H9 (cell line): ENCODE data around the gene SLFN5. TPM values are rescaled to one million over a fixed set of nuclear protein-coding genes. Genes with fewer than 3 reads are reported as not detected.

Source experiments
- DNase-seq: peaks from one replicate; pipeline ENCODE4 v3.0.0-alpha.2; 2017
- H2AFZ ChIP-seq: one replicate; pipeline ENCODE4 v1.6.1; 2013; ENCODE audit warnings: mild to moderate bottlenecking, low read length, control low read depth, moderate library complexity
- H2AK5ac ChIP-seq: 2 replicates; pipeline ENCODE4 v1.6.1; 2013; ENCODE audit warnings: low read length, control low read depth, mixed read lengths; ENCODE audit not compliant: insufficient read length
- H2BK120ac ChIP-seq: one replicate; pipeline ENCODE4 v1.6.1; 2013; ENCODE audit warnings: low read depth, mild to moderate bottlenecking, low read length, control low read depth, inconsistent platforms; ENCODE audit not compliant: poor library complexity, severe bottlenecking
- H2BK12ac ChIP-seq: 2 replicates; pipeline ENCODE4 v1.6.1; 2013; ENCODE audit warnings: low read length, control low read depth, mixed read lengths, low read depth; ENCODE audit not compliant: insufficient read length
- H2BK15ac ChIP-seq: 2 replicates; pipeline ENCODE4 v1.6.1; 2013; ENCODE audit warnings: low read depth, low read length, control low read depth
- H2BK20ac ChIP-seq: one replicate; pipeline ENCODE4 v1.6.1; 2013; ENCODE audit warnings: low read depth, mild to moderate bottlenecking, low read length, control low read depth, inconsistent platforms; ENCODE audit not compliant: poor library complexity, severe bottlenecking
- H2BK5ac ChIP-seq: 2 replicates; pipeline ENCODE4 v1.6.1; 2013; ENCODE audit warnings: low read length, control low read depth, mixed read lengths; ENCODE audit not compliant: insufficient read length
- H3K14ac ChIP-seq: 2 replicates; pipeline ENCODE4 v1.6.1; 2013; ENCODE audit warnings: low read length, control low read depth; ENCODE audit not compliant: insufficient read depth
- H3K18ac ChIP-seq: 2 replicates; pipeline ENCODE4 v1.6.1; 2013; ENCODE audit warnings: low read depth, mild to moderate bottlenecking, mixed read lengths, low read length, control low read depth; ENCODE audit not compliant: insufficient read length
- H3K23ac ChIP-seq: 2 replicates; pipeline ENCODE4 v1.6.1; 2013; ENCODE audit warnings: low read length, control low read depth, mixed read lengths, low read depth; ENCODE audit not compliant: insufficient read length
- H3K23me2 ChIP-seq: 2 replicates; pipeline ENCODE4 v1.6.1; 2013; ENCODE audit warnings: low read depth, mild to moderate bottlenecking, mixed read lengths, low read length, control low read depth; ENCODE audit not compliant: insufficient read length, poor library complexity, severe bottlenecking
- H3K27ac ChIP-seq: 2 replicates; pipeline ENCODE4 v1.5.1; 2013; ENCODE audit warnings: low read length, control low read depth, mixed read lengths, low read depth; ENCODE audit not compliant: insufficient read length
- H3K27me3 ChIP-seq: 2 replicates; pipeline ENCODE4 v1.6.1; 2013; ENCODE audit warnings: low read length, control low read depth, inconsistent platforms; ENCODE audit not compliant: insufficient read depth
- H3K4ac ChIP-seq: 2 replicates; pipeline ENCODE4 v1.6.1; 2013; ENCODE audit warnings: low read depth, mild to moderate bottlenecking, control low read depth, inconsistent platforms, low read length, moderate library complexity
- H3K4me1 ChIP-seq: 2 replicates; pipeline ENCODE4 v1.6.1; 2013; ENCODE audit warnings: low read length, control low read depth, inconsistent platforms; ENCODE audit not compliant: insufficient read depth
- H3K4me2 ChIP-seq: 2 replicates; pipeline ENCODE4 v1.6.1; 2013; ENCODE audit warnings: low read length, control low read depth, mixed read lengths; ENCODE audit not compliant: insufficient read length, insufficient read depth
- H3K56ac ChIP-seq: 2 replicates; pipeline ENCODE4 v1.6.1; 2013; ENCODE audit warnings: low read depth, mild to moderate bottlenecking, mixed read lengths, low read length, control low read depth; ENCODE audit not compliant: insufficient read length
- H3K79me1 ChIP-seq: 2 replicates; pipeline ENCODE4 v1.6.1; 2013; ENCODE audit warnings: low read depth, mild to moderate bottlenecking, moderate library complexity, low read length, control low read depth, inconsistent platforms; ENCODE audit not compliant: insufficient read depth, poor library complexity, severe bottlenecking
- H3K79me2 ChIP-seq: 2 replicates; pipeline ENCODE4 v1.6.1; 2013; ENCODE audit warnings: low read length, control low read depth, inconsistent platforms; ENCODE audit not compliant: insufficient read depth
- H3K9ac ChIP-seq: 2 replicates; pipeline ENCODE4 v1.6.1; 2013; ENCODE audit warnings: low read length, control low read depth, mixed read lengths; ENCODE audit not compliant: insufficient read length; ENCODE audit errors: extremely low read depth
- H3K9me3 ChIP-seq: one replicate; pipeline ENCODE4 v1.6.1; 2013; ENCODE audit warnings: low read depth, low read length, inconsistent platforms; ENCODE audit not compliant: control insufficient read depth
- H3T11ph ChIP-seq: one replicate; pipeline ENCODE4 v1.6.1; 2013; ENCODE audit warnings: mild to moderate bottlenecking, low read length, control low read depth, inconsistent platforms
- H4K20me1 ChIP-seq: one replicate; pipeline ENCODE4 v1.6.1; 2013; ENCODE audit not compliant: control insufficient read depth, insufficient read length, insufficient read depth
- H4K5ac ChIP-seq: 2 replicates; pipeline ENCODE4 v1.6.1; 2013; ENCODE audit warnings: low read depth, mild to moderate bottlenecking, mixed read lengths, low read length, control low read depth; ENCODE audit not compliant: insufficient read length
- H4K8ac ChIP-seq: replicated peaks from 2 replicates; pipeline ENCODE4 v1.6.1; 2013; ENCODE audit warnings: low read length, control low read depth, mixed read lengths, low read depth; ENCODE audit not compliant: insufficient read length
- H4K91ac ChIP-seq: 2 replicates; pipeline ENCODE4 v1.6.1; 2013; ENCODE audit warnings: low read depth, mild to moderate bottlenecking, moderate library complexity, mixed read lengths, low read length, control low read depth; ENCODE audit not compliant: insufficient read length
- H3K27ac Mint-ChIP-seq, 3 experiments: 2 replicates in 2 of 3; 3 replicates in 1 of 3; pipeline ENCODE4 v1.8.0; 2020 to 2021; ENCODE audit warnings: mixed read lengths in 3 of 3, mild to moderate bottlenecking in 1 of 3, moderate library complexity in 1 of 3
- H3K27me3 Mint-ChIP-seq: 2 replicates; pipeline ENCODE4 v1.8.0; 2021; ENCODE audit warnings: low read depth, mild to moderate bottlenecking, moderate library complexity, mixed read lengths
- H3K36me3 Mint-ChIP-seq, 3 experiments: 2 replicates in 2 of 3; 3 replicates in 1 of 3; pipeline ENCODE4 v1.8.0; 2020 to 2021; ENCODE audit warnings: low read depth in 3 of 3, mixed read lengths in 3 of 3; ENCODE audit not compliant: insufficient read depth in 1 of 3
- H3K4me1 Mint-ChIP-seq, 2 experiments: 2 replicates each; pipeline ENCODE4 v1.8.0; 2020; ENCODE audit warnings: mixed read lengths in 2 of 2
- H3K4me3 Mint-ChIP-seq, 2 experiments: 2 replicates in 1 of 2; 3 replicates in 1 of 2; pipeline ENCODE4 v1.8.0; 2020 to 2021; ENCODE audit warnings: mild to moderate bottlenecking in 2 of 2, mixed read lengths in 2 of 2, moderate library complexity in 1 of 2
- H3K9me3 Mint-ChIP-seq, 2 experiments: 2 replicates in 1 of 2; 3 replicates in 1 of 2; pipeline ENCODE4 v1.8.0; 2020; ENCODE audit warnings: mild to moderate bottlenecking in 2 of 2, mixed read lengths in 2 of 2, moderate library complexity in 1 of 2
- CTCF ChIP-seq: fragments of 200-600 bp; sonication (generic); conservative IDR thresholded peaks from 3 replicates; pipeline ENCODE4 v1.8.0; 2021; ENCODE audit warnings: antibody characterized with exemption, mild to moderate bottlenecking
- total RNA-seq: library from RNA; stranded (reverse); gene quantifications from 2 replicates; pipeline ENCODE4 v1.2.1, GENCODE V29; 2021

Gene SLFN5
- total RNA-seq, 1 experiment from 2014 or later, result 2.9 TPM

GRCh38 chr17:35283767-35284166 is 40.9 kb downstream of the SLFN5 start:
- H2BK15ac ChIP-seq, result no peak overlapping the region
- TF ChIP-seq CTCF, result no peak
- no peak overlapping the region for H3K27ac ChIP-seq

More at GRCh38 chr17:35283767-35284166, 40.9 kb downstream of the SLFN5 start:
- no peak overlapping the region for H4K91ac ChIP-seq
- H3K4me1 ChIP-seq, result peaks cover 2% of the 10 kb centered on the region; the same call in 1 of the 2 replicates
- H4K5ac ChIP-seq, result no peak overlapping the region
- H4K8ac ChIP-seq, result no peak overlapping the region
- no peak overlapping the region for H2BK120ac ChIP-seq
- no peaks in the 10 kb centered on the region for H3K9me3 ChIP-seq
- H3T11ph ChIP-seq, result no peak overlapping the region
- H2AFZ ChIP-seq, result no peak overlapping the region
- no peaks in the 10 kb centered on the region for H3K27me3 ChIP-seq
- H3K23ac ChIP-seq, result no peak overlapping the region
- no peaks in the 10 kb centered on the region for H3K23me2 ChIP-seq
- H2AK5ac ChIP-seq, result no peak overlapping the region
- H3K79me1 ChIP-seq, result no peaks in the 10 kb centered on the region
- no peak overlapping the region for H3K9ac ChIP-seq
- peaks cover 0 to 4% of the 10 kb centered on the region in 2 experiments; a peak in 1 of 5 replicates for H3K9me3 Mint-ChIP-seq
- no peak overlapping the region for H3K4me2 ChIP-seq
- H3K36me3 Mint-ChIP-seq, result no peaks in the 10 kb centered on the region
- H3K27me3 Mint-ChIP-seq, result peaks cover 10% of the 10 kb centered on the region
- H3K18ac ChIP-seq, result no peak overlapping the region
- no peak overlapping the region for H3K14ac ChIP-seq
- no peak overlapping the region for H3K27ac Mint-ChIP-seq
- no peak overlapping the region for H3K56ac ChIP-seq
- no peak overlapping the region for H2BK12ac ChIP-seq
- no peaks in the 10 kb centered on the region for H4K20me1 ChIP-seq
- no peaks in the 10 kb centered on the region for H3K79me2 ChIP-seq
- no peak overlapping the region for H2BK20ac ChIP-seq
- H3K4ac ChIP-seq, result no peak overlapping the region
- no peak overlapping the region for H2BK5ac ChIP-seq
- no peak overlapping the region for H3K4me3 Mint-ChIP-seq
- DNase-seq, result no peak
- H3K4me1 Mint-ChIP-seq, result peaks cover 3 to 9% of the 10 kb centered on the region in 2 experiments; a peak in 3 of 4 replicates
